Measurements from ENCODE around the gene PNP. TPM values are rescaled to one million over a fixed set of nuclear protein-coding genes. Genes with fewer than 3 reads are reported as not detected.

PNP gene
- total and polyA plus RNA-seq, 2 donors (not counting 3 experiments of a cell fraction or from before 2014, with no cell fraction given), result 245 to 271 TPM

DNA sequence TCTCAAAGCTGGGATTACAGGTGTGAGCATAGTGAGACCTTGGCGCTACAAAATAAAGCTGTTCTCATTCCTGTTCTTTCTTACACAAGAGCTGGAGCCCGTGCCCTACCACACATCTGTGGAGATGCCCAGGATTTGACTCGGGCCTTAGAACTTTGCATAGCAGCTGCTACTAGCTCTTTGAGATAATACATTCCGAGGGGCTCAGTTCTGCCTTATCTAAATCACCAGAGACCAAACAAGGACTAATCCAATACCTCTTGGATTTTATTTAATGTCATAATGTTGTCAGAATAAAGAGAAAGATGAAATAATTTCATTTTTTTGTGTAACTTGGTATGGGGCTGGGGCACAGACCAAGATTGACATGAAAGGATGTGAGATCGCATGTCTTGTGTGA is 7.6 kb downstream of the PNP start:
- Histone ChIP-seq H4K20me1 (replicated peaks; ENCODE audit: control insufficient read depth, extremely low read depth, insufficient read depth, low read length) (no peaks in the 10 kb centered on the region), H3K4me3 (replicated peaks in 1 of 3; ENCODE audit: insufficient read depth in 1 of 3, low read depth in 1 of 3, low read length in 3 of 3) (peak overlapping the region in 1 of 3 experiments; percentile 12), H3K9me1 (replicated peaks; ENCODE audit: control insufficient read depth, extremely low read depth, insufficient read depth, low read length) (no peaks in the 10 kb centered on the region), H3K36me3 (ENCODE audit: control insufficient read depth in 2 of 2, extremely low read depth in 1 of 2, insufficient read depth in 2 of 2, low read length in 2 of 2) (peaks cover 27 to 34% of the 10 kb centered on the region in 2 experiments), H3K4me1 (ENCODE audit: control insufficient read depth, extremely low read depth, insufficient read depth, low read length) (peaks cover 32% of the 10 kb centered on the region), H3K4me2 (ENCODE audit: insufficient read depth, low read length) (peak overlapping the region; percentile 74), H3K9ac (replicated peaks; ENCODE audit: extremely low read depth, insufficient read depth, low read length) (peak overlapping the region; percentile 19), H3K27me3 (ENCODE audit: control insufficient read depth in 2 of 2, insufficient read depth in 2 of 2, low read length in 2 of 2) (no peaks in the 10 kb centered on the region), H3K9me3 (replicated peaks; ENCODE audit: control insufficient read depth, insufficient read depth, low read length) (no peaks in the 10 kb centered on the region), H3K27ac (ENCODE audit: insufficient read depth, low read depth, low read length) (peak overlapping the region; percentile 77), H3K79me2 (ENCODE audit: control insufficient read depth, insufficient read depth, low read length) (peaks cover 35% of the 10 kb centered on the region), H2AFZ (ENCODE audit: low read depth, low read length) (no peak overlapping the region)
- POLR2A ChIA-PET, result interaction anchor here (0.7 to 1.3 kb wide), 2 partner anchors 21 to 64 kb away, joined by 3 to 4 read pairs; partner anchors contain the start of gene APEX1
- TSS peak; percentile 78 for BruUV-seq (replicated peaks)
- dilution Hi-C loops (cut with MboI; ENCODE audit: extremely low pct_ligation_motif_present, low sequenced_read_pairs) (loop anchor here (10.0 kb wide), 1 partner anchor 122 kb away; no protein-coding TSS in a partner anchor), intact Hi-C loops (cut with micrococcal nuclease) (loop anchor here (1.0 to 2.0 kb wide), 6 partner anchors 7 to 130 kb away; partner anchors contain the start of gene PNP)
- CTCF ChIA-PET, result interaction anchor here (1.3 to 3.2 kb wide), 4 partner anchors 15 to 128 kb away, joined by 3 to 13 read pairs (median 6); partner anchors contain the start of genes APEX1, OSGEP and PIP4P1
- FAIRE-seq (no peak), DNase-seq (ENCODE audit: low read depth, low spot score) (no peak)
- TF ChIP-seq POLR2AphosphoS5 (IDR thresholded peaks at IDR 0.05; ENCODE audit: insufficient read depth, low read depth, low read length) (no peak), JUN (IDR thresholded peaks at IDR 0.05; ENCODE audit: borderline replicate concordance, insufficient read depth, insufficient read length, low read depth) (no peak), POLR2A (IDR thresholded peaks at IDR 0.05; ENCODE audit: low read depth, low read length) (no peak), MYC (IDR thresholded peaks at IDR 0.05; ENCODE audit: low read depth, low read length) (no peak), FOS (IDR thresholded peaks at IDR 0.05; ENCODE audit: borderline replicate concordance, insufficient read depth, low read length) (no peak), GATA2 (IDR thresholded peaks at IDR 0.05; ENCODE audit: insufficient read depth, insufficient read length, low read depth, low read length) (no peak), EZH2 (IDR thresholded peaks at IDR 0.05; ENCODE audit: borderline replicate concordance, low read depth, low read length, severe bottlenecking) (no peak)
- TF ChIP-seq, protein P1, sequence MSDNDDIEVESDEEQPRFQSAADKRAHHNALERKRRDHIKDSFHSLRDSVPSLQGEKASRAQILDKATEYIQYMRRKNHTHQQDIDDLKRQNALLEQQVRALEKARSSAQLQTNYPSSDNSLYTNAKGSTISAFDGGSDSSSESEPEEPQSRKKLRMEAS (IDR thresholded peaks at IDR 0.05; ENCODE audit: insufficient read depth, insufficient read length), result no peak
- TF ChIP-seq, protein P2, sequence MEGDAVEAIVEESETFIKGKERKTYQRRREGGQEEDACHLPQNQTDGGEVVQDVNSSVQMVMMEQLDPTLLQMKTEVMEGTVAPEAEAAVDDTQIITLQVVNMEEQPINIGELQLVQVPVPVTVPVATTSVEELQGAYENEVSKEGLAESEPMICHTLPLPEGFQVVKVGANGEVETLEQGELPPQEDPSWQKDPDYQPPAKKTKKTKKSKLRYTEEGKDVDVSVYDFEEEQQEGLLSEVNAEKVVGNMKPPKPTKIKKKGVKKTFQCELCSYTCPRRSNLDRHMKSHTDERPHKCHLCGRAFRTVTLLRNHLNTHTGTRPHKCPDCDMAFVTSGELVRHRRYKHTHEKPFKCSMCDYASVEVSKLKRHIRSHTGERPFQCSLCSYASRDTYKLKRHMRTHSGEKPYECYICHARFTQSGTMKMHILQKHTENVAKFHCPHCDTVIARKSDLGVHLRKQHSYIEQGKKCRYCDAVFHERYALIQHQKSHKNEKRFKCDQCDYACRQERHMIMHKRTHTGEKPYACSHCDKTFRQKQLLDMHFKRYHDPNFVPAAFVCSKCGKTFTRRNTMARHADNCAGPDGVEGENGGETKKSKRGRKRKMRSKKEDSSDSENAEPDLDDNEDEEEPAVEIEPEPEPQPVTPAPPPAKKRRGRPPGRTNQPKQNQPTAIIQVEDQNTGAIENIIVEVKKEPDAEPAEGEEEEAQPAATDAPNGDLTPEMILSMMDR (IDR thresholded peaks at IDR 0.05; ENCODE audit: extremely low read depth in 1 of 2, insufficient read depth in 1 of 2, low read depth in 1 of 2, low read length in 2 of 2), result no peak
